T-helper 1 cell treated with Interleukin-12 subunit alpha and Interleukin-12 subunit beta and Interleukin-4 antibody, amounts not matched to agents 30 μg/mL and 1 μg/mL, for 36 hours (primary cell): Measurements from ENCODE around the gene UBALD2.
A peak's percentile ranks its signal among the peaks of the same experiment; 100 is the strongest.
"Not testable (repeated sequence)": the region's sequence is repeated elsewhere in the genome, so short reads cannot be mapped to it uniquely, and the experiment has no call there.

Experiments used
- H3K27ac Mint-ChIP-seq: one replicate; pipeline ENCODE4 v1.8.0; 2021; ENCODE audit warnings: mild to moderate bottlenecking, mixed read lengths
- H3K27me3 Mint-ChIP-seq: one replicate; pipeline ENCODE4 v1.8.0; 2021; ENCODE audit warnings: low read depth, mixed read lengths
- H3K36me3 Mint-ChIP-seq: one replicate; pipeline ENCODE4 v1.8.0; 2021; ENCODE audit warnings: low read depth, mixed read lengths
- H3K4me1 Mint-ChIP-seq: one replicate; pipeline ENCODE4 v1.8.0; 2021; ENCODE audit warnings: low read depth, mixed read lengths
- H3K4me3 Mint-ChIP-seq: one replicate; pipeline ENCODE4 v1.8.0; 2021; ENCODE audit warnings: mild to moderate bottlenecking, moderate library complexity, mixed read lengths
- H3K9me3 Mint-ChIP-seq: one replicate; pipeline ENCODE4 v1.8.0; 2021; ENCODE audit warnings: mixed read lengths

UBALD2 gene

DNA sequence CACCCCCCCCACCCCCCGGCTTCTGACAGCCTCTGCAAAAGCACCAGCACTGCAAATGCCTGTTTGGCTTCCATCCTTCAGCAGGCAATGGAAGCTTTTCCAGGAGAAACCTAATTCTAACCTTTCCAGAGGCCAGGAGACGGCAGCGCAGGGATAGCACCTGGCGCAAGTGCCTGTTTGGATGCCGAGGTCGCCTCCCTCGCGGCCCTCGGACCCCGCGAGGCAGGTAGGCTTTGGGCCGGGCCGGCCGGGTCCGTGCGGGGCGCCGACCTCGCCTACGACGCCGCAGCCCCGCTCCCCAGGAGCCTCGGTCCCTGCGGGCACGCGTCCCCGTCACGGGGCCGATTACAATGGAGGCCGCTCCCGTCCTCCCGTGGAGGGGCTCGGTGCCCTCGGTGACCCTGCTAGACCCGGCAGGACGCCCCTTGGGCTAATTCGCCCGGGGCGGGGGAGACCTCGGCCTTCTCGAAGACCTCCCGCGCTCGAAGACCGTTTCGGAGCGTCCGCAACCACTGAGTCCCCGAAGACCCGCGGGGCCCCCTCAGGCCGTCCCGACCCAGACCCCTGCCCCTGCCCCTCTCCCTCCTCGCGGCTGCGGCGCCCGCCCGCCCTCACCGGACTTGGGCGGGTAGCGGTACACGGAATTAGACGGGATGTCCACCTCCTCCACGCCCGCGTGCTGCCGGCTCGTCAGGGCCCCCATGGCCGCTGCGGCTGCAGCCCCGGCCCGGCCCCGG lies 25.4 kb upstream of the UBALD2 start:
- peaks cover 4% of the 10 kb centered on the region for H3K9me3 Mint-ChIP-seq
- peaks cover 19% of the 10 kb centered on the region for H3K36me3 Mint-ChIP-seq
- H3K4me3 Mint-ChIP-seq = peak overlapping the region; percentile 91
- peak overlapping the region; percentile 76 for H3K27ac Mint-ChIP-seq
- peaks cover 60% of the 10 kb centered on the region for H3K4me1 Mint-ChIP-seq
- H3K27me3 Mint-ChIP-seq = no peaks in the 10 kb centered on the region

DNA sequence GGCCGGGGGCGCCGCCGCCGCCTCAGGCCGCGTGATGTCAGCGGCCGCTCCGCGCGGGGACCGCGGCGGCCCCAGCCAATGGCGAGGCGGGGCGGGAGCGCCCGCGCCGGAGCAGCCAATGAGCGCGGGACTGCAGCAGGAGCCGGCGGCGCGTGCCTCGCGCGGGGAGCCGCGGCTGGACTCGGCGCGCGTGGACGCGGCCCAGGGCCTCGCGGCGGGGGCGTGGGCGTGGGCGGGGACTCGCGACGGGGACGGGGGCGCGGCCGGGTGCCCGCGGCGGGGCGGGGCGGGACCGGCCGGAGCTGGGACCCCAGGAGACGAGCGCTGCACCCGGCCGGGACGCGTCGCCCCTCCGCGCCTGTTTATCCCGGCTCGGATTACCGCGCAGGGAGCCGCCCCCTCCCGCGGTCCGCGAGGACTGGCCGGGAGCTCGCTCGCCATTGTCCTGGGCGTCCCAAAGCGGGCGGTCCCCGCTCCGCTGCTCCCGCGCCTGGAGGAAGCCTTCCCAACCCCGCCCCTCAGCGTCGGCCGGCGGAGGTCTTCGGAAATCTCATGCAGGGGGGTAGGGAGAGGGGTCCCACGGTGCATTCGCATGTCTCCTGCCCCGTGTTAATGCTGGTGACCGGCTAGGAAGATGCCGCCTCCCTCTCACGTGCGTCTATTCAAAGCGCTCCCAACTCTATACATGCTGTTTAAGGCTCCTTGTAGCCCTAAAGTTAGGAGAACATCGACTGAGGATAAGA lies 24.5 kb upstream of the UBALD2 start, which contains the start of gene RNF157:
Gene RNF157, minus strand, starts transcription at position 33 of the 743 bp plus-strand sequence. CDS start 253 bp downstream, outside the sequence.
- peaks cover 19% of the 10 kb centered on the region for H3K36me3 Mint-ChIP-seq
- H3K27me3 Mint-ChIP-seq = no peaks in the 10 kb centered on the region
- H3K4me1 Mint-ChIP-seq = peaks cover 62% of the 10 kb centered on the region
- peak within 1 kb of the TSS; percentile 92 for H3K27ac Mint-ChIP-seq
- H3K9me3 Mint-ChIP-seq = peaks cover 4% of the 10 kb centered on the region
- H3K4me3 Mint-ChIP-seq = peak within 1 kb of the TSS; percentile 92

DNA sequence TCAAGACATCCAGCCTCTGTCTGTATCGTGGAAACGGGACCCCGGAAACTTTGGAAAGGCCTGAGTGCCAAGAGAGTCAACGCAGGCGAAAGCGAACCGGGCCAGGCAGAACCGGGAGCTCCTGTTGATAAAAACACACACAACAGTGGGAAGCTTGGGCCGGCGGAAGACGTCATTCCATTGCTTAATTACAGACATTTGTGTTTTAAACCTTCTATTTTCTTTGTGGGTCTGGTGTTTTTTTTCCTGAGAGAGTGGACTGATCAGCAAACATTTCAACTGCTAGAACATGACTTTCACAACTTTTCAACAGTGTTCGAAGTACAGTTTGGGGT lies 24.0 kb upstream of the UBALD2 start:
- Mint-ChIP-seq H3K4me1 (peaks cover 67% of the 10 kb centered on the region), H3K27ac (peak overlapping the region; percentile 92), H3K36me3 (peaks cover 19% of the 10 kb centered on the region), H3K4me3 (peak overlapping the region; percentile 92), H3K9me3 (peaks cover 4% of the 10 kb centered on the region), H3K27me3 (no peaks in the 10 kb centered on the region)

DNA sequence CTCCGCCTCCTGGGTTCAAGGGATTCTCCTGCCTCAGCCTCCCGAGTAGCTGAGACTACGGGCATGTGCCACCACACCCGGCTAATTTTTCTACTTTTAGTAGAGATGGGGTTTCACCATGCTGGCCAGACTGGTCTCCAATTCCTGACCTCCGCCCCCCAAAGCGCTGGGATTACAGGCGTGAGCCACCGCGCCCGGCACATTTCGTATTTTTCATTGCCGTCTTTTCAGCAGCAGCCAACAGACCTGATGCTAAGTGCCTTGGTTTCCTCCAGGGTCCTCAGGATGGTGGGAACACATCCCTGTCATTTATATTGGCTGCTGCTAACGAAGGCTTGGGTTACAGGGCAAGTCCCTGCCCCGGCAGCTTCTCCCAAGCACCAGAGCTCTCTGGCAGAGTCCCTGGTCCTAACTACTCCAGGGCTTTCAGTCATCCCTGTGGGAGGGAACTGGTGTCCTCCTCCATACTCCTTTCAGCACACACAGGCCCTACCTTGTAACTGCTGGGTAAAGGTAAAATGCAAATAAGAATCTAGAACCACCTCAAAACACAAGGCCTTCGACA lies 23.4 kb upstream of the UBALD2 start:
- H3K27me3 Mint-ChIP-seq = no peaks in the 10 kb centered on the region

DNA sequence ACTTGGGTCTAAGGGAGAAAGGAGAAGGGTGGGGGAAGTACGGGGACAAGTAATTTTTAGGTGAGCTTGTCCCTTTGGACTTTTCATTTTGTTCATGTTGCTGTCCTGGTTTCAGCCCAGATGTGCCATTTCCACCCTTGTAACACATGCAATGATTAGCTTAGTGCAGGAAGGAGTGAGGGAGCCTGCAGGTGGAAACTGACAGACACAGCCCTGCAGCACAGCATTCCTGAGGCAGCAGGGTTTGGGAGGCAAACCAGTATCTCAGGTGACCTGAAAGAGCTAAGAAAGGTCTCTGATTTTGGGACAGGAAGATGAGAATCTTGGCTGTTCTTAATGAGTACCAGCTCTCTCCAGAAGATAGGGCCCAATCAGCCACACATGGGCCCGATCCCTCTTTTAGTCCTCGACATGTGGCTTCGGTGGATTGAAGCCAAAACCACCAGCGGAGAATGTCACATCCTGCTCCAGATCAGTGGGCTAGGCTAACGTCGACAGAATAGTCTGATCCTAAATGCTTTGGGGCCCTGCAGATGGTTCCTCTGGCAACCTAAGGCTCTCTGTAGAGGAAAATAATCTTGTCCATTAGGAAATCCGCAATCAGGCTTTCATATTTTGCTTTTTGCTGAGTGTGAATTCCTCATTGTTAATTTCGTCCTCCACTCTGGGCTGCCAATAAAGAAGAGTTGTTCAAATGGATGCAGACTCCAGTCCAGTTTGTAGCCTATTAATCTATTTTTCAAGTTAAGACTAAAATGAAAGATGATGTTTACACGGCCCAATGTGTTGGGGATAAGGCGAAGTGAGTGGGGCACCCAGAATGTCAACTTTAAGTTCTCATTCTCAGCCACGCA lies 21.1 kb upstream of the UBALD2 start:
- Mint-ChIP-seq H3K4me1 (peaks cover 66% of the 10 kb centered on the region), H3K27ac (peak overlapping the region; percentile 82), H3K4me3 (peak overlapping the region; percentile 40), H3K9me3 (no peaks in the 10 kb centered on the region), H3K27me3 (no peaks in the 10 kb centered on the region), H3K36me3 (peaks cover 5% of the 10 kb centered on the region)

More for the DNA sequence above, 23.4 kb upstream of the UBALD2 start:
- H3K27ac Mint-ChIP-seq = peak overlapping the region; percentile 92
- peaks cover under 1% of the 10 kb centered on the region for H3K9me3 Mint-ChIP-seq
- H3K4me3 Mint-ChIP-seq = peak overlapping the region; percentile 92
- H3K4me1 Mint-ChIP-seq = peaks cover 70% of the 10 kb centered on the region
- peaks cover 16% of the 10 kb centered on the region for H3K36me3 Mint-ChIP-seq

DNA sequence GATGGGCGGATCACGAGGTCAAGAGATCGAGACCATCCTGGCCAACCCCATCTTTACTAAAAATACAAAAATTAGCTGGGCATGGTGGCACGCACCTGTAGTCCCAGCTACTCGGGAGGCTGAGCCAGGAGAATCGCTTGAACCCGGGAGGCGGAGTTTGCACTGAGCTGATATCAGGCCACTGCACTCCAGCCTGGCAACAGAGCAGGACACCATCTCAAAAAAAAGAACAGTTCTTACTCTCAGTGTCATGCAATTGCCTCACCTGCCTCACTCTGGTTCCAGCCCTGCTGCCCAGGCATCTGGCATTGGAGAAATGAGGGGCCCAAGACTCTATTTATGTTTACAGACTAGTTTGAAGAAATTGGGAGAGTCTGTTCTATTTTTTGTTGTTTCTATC lies 20.4 kb upstream of the UBALD2 start:
- Mint-ChIP-seq H3K27ac (peak overlapping the region; percentile 82), H3K4me3 (peak overlapping the region; percentile 31), H3K4me1 (peaks cover 65% of the 10 kb centered on the region)
- H3K27me3 Mint-ChIP-seq, H3K36me3 Mint-ChIP-seq, H3K9me3 Mint-ChIP-seq: not testable (repeated sequence)

DNA sequence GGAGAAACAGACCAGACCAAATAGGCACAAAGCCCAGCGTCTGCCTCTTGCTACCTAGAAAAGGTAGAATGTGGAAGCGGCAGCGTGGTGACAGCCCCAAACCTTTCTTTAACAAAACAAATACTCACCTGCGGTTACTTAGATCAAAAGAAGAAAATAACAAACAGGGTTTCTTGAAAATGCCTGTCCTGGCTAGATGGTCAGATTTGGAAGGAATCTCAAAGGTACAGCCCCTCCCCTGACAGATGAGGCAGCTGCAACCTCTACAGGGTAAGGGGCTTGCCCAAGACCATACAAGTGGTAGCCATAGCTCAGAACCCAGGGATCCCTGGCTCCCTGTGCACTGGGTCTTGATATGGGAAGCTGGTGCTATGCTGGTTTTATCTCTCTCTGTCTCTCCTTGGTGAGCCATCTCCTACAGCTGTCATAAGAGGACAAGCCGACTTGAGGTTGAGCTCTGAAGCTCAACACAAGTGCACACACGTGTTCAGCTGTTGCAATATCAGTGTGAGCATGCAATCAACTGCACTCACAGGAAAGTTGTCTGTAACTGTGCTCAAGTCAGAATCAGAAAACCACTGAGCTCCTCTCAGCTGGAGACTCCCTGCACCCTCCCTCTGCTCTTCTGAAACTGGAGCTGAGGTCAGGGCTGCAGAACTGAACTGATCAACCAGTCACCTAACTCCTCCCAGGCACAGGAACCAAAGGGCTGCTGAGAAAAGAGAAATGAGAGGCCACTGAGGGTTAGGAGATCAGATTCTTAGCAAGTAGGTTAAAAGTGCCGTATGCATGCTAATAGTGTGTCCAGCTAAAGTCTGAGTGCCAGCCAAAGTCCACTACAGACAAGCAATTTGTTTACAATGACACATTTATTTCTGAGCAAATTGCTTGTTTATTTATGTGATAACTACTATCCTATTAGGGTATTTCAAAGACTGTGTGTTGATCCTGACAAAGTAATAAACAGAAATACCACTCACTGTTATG lies 18.8 kb upstream of the UBALD2 start:
- H3K27me3 Mint-ChIP-seq = no peaks in the 10 kb centered on the region
- peaks cover 60% of the 10 kb centered on the region for H3K4me1 Mint-ChIP-seq
- no peaks in the 10 kb centered on the region for H3K9me3 Mint-ChIP-seq
- no peaks in the 10 kb centered on the region for H3K36me3 Mint-ChIP-seq
- H3K27ac Mint-ChIP-seq = peak overlapping the region; percentile 93
- H3K4me3 Mint-ChIP-seq = peak overlapping the region; percentile 63

DNA sequence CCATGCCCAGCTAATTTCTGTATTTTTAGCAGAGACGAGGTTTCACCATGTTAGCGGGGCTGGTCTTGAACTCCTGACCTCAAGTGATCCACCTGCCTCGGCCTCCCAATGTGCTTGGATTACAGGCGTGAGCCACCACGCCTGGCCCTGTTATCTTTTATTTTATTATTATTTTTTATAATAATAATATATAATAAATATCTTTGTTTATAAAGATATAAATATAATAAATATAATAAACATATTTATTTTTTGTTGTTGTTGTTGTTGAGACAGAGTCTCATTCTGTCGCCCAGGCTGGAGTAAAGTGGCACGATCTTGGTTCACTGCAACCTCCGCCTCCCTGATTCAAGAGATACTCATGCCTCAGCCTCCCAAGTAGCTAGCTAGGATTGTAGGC lies 17.8 kb upstream of the UBALD2 start:
- H3K4me1 Mint-ChIP-seq = peaks cover 62% of the 10 kb centered on the region
- H3K27ac Mint-ChIP-seq = peak overlapping the region; percentile 93
- H3K4me3 Mint-ChIP-seq = no peak overlapping the region
- H3K36me3 Mint-ChIP-seq = no peaks in the 10 kb centered on the region
- H3K27me3 Mint-ChIP-seq = no peaks in the 10 kb centered on the region
- H3K9me3 Mint-ChIP-seq = no peaks in the 10 kb centered on the region

DNA sequence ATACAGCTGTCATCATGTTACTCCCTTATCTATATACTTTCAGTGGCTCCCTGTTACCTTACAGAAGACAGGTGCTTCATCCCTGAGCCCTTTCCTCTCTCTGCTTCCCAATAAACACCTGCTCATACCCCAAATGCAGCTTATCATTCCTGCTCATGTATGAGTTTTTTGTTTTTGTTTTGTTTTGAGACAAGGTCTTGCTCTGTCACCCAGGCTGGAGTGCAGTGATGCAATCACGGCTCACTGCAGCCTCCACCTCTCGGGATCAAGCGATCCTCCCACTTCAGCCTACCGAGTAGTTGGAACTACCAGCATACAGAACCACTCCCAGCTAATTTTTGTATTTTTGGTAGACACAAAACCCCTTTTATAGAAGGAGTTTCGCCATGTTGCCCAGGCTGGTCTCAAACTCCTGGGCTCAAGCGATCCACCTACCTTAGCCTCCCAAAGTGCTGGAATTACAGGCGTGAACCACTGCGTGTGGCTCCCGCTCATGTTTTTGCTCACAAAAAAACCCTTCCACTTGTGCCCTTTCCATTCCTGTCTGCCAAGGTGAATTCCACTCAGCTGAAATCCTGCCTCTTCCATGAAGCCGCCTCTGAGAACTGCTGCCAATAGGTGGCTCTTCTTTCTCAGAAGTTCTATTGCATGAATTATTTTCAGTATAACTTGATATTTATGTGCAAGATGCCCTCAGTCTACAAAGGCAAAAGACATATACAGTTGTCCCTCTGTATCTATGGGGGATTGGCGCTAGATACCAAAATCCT lies 16.9 kb upstream of the UBALD2 start:
- no peaks in the 10 kb centered on the region for H3K9me3 Mint-ChIP-seq
- peak overlapping the region; percentile 30 for H3K4me3 Mint-ChIP-seq
- peaks cover 61% of the 10 kb centered on the region for H3K4me1 Mint-ChIP-seq
- peak overlapping the region; percentile 81 for H3K27ac Mint-ChIP-seq
- H3K36me3 Mint-ChIP-seq = no peaks in the 10 kb centered on the region
- no peaks in the 10 kb centered on the region for H3K27me3 Mint-ChIP-seq

DNA sequence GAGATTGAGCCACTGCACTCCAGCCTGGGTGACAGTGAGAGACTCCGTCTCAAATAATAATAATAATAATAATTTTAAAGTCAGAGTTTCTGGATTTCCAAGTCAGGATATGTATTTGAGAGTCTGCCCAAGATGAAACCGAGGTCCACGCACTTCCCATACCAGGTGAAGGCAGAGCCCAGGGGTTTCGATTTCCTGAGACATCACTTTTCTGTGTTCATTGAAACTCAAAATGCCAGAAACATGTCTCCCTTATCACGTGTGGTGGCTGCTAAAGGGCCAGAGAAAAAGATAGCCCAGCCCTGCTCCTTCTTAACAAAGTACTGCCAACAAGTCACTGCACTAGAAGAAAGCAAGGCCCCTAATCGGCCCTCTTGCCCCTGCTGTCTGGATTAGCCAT lies 15.0 kb upstream of the UBALD2 start:
- no peak overlapping the region for H3K4me3 Mint-ChIP-seq
- no peaks in the 10 kb centered on the region for H3K9me3 Mint-ChIP-seq
- no peak overlapping the region for H3K27ac Mint-ChIP-seq
- no peaks in the 10 kb centered on the region for H3K27me3 Mint-ChIP-seq
- no peaks in the 10 kb centered on the region for H3K36me3 Mint-ChIP-seq
- H3K4me1 Mint-ChIP-seq = peaks cover 51% of the 10 kb centered on the region

DNA sequence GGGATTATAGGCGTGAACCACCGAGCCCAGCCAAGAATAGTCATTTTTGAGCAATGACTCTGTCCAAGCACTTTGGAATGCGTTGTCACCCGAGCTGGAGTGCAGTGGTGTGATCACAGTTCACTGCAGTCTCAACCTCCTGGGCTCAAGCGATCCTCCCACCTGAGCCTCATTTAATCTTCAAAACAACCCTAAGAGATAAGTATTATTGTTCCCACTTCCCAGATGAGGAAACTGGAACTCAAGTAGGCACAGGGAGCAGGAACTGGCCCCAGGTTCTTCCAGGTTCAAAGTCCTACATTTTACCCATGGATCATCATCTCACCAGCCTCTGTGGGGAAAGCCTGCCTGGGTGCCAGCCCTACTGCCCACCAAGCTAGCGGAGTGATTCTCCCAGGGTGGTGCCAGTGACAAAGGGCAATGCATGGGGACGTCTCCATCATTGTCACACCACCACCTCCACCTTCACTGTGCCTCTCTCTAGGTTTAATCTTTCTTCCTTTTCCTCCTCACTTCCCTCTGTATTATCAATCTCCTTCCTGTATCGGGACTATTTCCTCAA lies 13.6 kb upstream of the UBALD2 start:
- no peaks in the 10 kb centered on the region for H3K9me3 Mint-ChIP-seq
- H3K36me3 Mint-ChIP-seq = peaks cover 3% of the 10 kb centered on the region
- peak overlapping the region; percentile 81 for H3K4me3 Mint-ChIP-seq
- H3K27me3 Mint-ChIP-seq = no peaks in the 10 kb centered on the region
- H3K4me1 Mint-ChIP-seq = peaks cover 51% of the 10 kb centered on the region
- H3K27ac Mint-ChIP-seq = peak overlapping the region; percentile 99

DNA sequence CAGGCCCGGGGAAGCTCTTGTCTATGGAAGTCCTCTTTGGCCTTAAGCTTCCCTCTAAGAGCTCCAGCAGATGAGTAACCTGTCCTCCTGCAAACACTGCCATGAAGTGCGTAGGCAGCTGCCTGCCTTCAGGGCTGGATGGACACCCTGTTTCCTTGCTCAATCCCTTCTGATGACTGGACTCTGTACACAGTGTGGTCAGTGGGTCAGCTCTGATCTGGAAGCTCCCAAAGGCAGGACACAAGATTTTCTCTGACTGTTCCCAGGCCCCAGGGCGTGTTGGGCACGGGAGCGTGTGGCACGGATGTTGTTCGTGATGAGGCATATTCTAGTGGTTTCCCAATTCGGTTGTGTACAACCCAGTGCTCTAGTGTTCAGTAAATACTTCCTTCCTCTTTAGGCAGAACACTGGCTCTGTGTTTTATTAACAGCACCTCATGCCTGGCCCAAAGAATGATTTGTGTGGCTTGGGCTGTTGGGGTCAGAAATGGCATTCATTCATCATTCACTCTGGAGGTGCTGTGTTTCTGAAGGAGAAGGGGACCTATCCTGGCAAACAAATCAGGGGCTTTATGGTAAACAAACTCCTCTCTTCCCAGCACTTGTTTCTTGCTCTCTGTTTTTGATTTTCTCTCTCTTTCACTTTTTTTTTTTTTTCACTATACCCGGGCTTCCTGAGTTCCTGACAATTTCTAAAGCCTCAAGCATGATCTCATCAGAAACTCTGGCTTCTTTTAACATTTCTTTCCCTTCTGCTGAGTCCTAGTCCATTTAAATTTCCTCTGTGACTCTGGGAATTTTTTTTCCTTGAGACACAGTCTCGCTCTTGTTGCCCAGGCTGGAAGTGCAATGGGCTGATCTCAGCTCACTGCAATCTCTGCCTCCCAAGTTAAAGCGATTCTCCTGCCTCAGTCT lies 12.9 kb upstream of the UBALD2 start:
- Mint-ChIP-seq H3K36me3 (peaks cover 7% of the 10 kb centered on the region), H3K27me3 (no peaks in the 10 kb centered on the region), H3K4me3 (peak overlapping the region; percentile 81), H3K9me3 (peaks cover 4% of the 10 kb centered on the region), H3K27ac (peak overlapping the region; percentile 99), H3K4me1 (peaks cover 53% of the 10 kb centered on the region)
